Stomach (tissue), 4 donors: ENCODE results near the gene ABHD17C.

Source experiments
- POLR2A ChIP-seq, 4 donors: fragments of 450-650 bp; IDR thresholded peaks; one replicate each; pipeline ENCODE4 v1.6.1; 2016; ENCODE audit warnings: antibody characterized with exemption in 4 of 4, control low read depth in 2 of 4, mild to moderate bottlenecking in 1 of 4, moderate library complexity in 1 of 4
- TF ChIP-seq, protein P1 (sequence below), 7 experiments: fragments of 450-650 bp in 4 of 7; fragments of 200-600 bp in 3 of 7; sonication (generic) in 3 of 7; IDR thresholded peaks; one replicate each; pipeline ENCODE4 v1.5.1; 2016 to 2019; ENCODE audit warnings: antibody characterized with exemption in 7 of 7, control low read depth in 2 of 7, mild to moderate bottlenecking in 1 of 7

DNA sequence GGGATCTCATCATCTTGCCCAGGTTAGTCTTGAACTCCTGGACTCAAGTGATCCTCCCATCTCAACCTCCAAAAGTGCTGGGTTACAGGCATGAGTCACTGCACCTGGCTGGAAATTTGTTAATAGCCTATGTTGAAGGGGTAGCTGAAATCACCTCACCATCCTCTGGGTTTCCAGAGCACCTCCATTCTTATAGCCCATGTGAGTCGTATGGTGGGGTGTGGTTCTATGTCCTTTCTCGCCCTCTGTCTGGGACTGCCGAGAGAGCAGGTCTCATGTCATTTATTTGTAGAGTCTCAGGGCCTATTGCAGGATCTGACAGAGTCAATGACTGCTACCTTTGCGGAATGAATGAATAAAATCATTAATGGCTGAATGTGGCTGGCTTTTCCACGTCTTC is 105.0 kb downstream of the ABHD17C start:
- TF ChIP-seq POLR2A (IDR thresholded peaks at IDR 0.05) = no peak
- TF ChIP-seq, protein P1, sequence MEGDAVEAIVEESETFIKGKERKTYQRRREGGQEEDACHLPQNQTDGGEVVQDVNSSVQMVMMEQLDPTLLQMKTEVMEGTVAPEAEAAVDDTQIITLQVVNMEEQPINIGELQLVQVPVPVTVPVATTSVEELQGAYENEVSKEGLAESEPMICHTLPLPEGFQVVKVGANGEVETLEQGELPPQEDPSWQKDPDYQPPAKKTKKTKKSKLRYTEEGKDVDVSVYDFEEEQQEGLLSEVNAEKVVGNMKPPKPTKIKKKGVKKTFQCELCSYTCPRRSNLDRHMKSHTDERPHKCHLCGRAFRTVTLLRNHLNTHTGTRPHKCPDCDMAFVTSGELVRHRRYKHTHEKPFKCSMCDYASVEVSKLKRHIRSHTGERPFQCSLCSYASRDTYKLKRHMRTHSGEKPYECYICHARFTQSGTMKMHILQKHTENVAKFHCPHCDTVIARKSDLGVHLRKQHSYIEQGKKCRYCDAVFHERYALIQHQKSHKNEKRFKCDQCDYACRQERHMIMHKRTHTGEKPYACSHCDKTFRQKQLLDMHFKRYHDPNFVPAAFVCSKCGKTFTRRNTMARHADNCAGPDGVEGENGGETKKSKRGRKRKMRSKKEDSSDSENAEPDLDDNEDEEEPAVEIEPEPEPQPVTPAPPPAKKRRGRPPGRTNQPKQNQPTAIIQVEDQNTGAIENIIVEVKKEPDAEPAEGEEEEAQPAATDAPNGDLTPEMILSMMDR (IDR thresholded peaks at IDR 0.05) = no peak
